Activated CD8-positive, alpha-beta memory T cell treated with anti-CD3 and anti-CD28 coated beads for 24 hours (primary cell): ENCODE data around the gene PUS10.
"Not testable (repeated sequence)": the region's sequence is repeated elsewhere in the genome, so short reads cannot be mapped to it uniquely, and the experiment has no call there.

Experiments
- DNase-seq: peaks from one replicate; pipeline ENCODE4 v3.0.0-alpha.2; 2020

PUS10 gene

GRCh38 chr2:60926741-60927552, 91.1 kb downstream of the PUS10 start:
- no peak for DNase-seq

GRCh38 chr2:60925994-60926740, 91.9 kb downstream of the PUS10 start:
- DNase-seq, result no peak

DNA sequence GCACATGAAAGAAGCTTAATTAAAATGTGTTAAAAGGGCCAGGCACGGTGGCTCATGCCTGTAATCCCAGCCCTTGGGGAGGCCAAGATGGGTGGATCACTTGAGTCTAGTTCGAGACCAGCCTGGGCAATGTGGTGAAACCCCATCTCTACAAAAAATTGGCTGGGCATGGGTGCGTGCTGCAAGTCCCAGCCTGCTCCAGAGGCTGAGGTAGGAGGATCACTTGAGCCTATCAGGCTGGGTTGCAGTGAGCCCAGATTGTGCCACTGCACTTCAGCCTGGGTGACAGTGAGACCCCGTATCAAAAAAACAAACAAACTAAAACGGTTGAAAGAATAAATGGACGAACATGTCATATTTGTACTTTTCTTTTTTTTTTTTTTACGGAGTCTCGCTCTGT, 110.7 kb downstream of the PUS10 start:
- no peak for DNase-seq

DNA sequence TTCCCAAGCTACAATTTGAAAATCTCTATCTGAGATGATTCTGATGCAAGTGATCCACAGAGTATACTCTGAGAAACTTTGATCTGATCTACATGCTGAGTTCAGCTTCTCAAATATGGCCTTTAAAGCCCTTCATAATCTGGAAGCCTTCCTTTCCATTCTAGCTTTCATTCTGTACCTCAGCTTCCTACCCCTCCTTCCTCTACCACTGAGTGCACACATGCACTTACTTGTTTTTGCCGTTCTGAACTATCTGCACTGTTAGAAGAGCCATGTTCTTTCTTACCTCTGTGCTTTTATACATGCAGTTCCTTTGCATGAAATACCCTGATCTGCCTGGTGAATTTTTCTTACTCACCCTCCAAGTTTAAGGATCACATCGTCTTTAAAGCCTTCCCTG, 111.7 kb downstream of the PUS10 start:
- DNase-seq, result no peak

DNA sequence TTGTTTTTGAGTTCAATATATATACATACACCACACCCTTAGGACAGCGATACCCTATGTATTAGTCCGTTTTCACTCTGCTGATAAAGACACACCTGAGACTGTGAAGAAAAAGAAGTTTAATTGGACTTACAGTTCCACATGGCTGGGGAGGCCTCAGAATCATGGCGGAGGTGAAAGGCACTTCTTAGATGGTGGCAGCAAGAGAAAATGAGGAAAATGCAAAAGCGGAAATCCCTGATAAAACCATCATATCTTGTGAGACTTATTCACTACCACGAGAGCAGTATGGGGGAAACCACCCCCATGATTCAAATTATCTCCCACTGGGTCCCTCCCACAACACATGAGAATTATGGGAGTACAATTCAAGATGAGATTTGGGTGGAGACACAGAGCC, 112.2 kb downstream of the PUS10 start:
- not testable (repeated sequence) for DNase-seq

GRCh38 chr2:60901296-60901695, 116.8 kb downstream of the PUS10 start:
- DNase-seq, result not testable (repeated sequence)

DNA sequence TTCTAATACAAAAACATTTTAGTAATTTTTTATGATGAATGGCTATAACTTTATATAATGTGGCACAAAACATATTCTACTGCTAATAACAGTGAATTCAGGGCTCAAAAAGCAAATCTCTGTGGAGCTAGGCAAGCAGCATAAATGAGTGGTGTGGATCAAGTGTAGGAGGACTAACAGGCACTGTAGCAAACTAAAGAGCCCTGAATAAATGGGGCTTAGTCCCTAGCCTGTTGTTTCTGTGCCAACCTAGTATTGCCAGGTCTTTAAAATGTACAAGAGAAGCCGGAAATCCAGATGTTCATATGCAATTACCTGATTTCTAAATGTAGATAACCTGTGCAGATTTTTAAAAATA, 118.2 kb downstream of the PUS10 start:
- DNase-seq, result no peak

GRCh38 chr2:60899230-60899891, 118.7 kb downstream of the PUS10 start:
- DNase-seq, result no peak

GRCh38 chr2:60898567-60898966, 119.5 kb downstream of the PUS10 start:
- DNase-seq, result no peak
